CD14-positive monocyte (primary cell): ENCODE measurements around the gene ZNF263. TPM values are rescaled to one million over a fixed set of nuclear protein-coding genes. Genes with fewer than 3 reads are reported as not detected.
"Not testable (repeated sequence)": the region's sequence is repeated elsewhere in the genome, so short reads cannot be mapped to it uniquely, and the experiment has no call there.

ENCODE experiments used
- DNase-seq, 3 donors: peaks; one replicate each; pipeline ENCODE4 v3.0.0-alpha.2; 2011 to 2022
- H2AFZ ChIP-seq: 2 replicates; pipeline ENCODE4 v1.6.0; 2012; ENCODE audit warnings: mild to moderate bottlenecking, low read depth, low read length, inconsistent platforms; ENCODE audit not compliant: insufficient read depth, poor library complexity, severe bottlenecking
- H3K27ac ChIP-seq, 2 donors: 1 replicate in 1 of 2; 2 replicates in 1 of 2; pipeline ENCODE4 v1.5.1; 2012 to 2013; ENCODE audit warnings: low read length in 2 of 2, control low read depth in 1 of 2, inconsistent platforms in 1 of 2, low read depth in 1 of 2, mild to moderate bottlenecking in 1 of 2
- H3K27me3 ChIP-seq, 2 donors: one replicate each; pipeline versions ENCODE4 v1.6.0 to v1.6.1; 2011 to 2013; ENCODE audit warnings: low read length in 2 of 2; ENCODE audit not compliant: control insufficient read depth in 2 of 2, insufficient read depth in 2 of 2
- H3K36me3 ChIP-seq, 2 donors: replicated peaks in 1 of 2; 1 replicate in 1 of 2; 2 replicates in 1 of 2; pipeline versions ENCODE4 v1.5.1 to v1.6.1; 2012 to 2013; ENCODE audit warnings: low read length in 2 of 2, control low read depth in 1 of 2, inconsistent platforms in 1 of 2, mild to moderate bottlenecking in 1 of 2; ENCODE audit not compliant: insufficient read depth in 2 of 2, control insufficient read depth in 1 of 2
- H3K4me1 ChIP-seq, 2 donors: 1 replicate in 1 of 2; 2 replicates in 1 of 2; pipeline versions ENCODE4 v1.5.1 to v1.6.1; 2012 to 2013; ENCODE audit warnings: low read length in 2 of 2, control low read depth in 1 of 2, inconsistent platforms in 1 of 2, mild to moderate bottlenecking in 1 of 2, moderate library complexity in 1 of 2; ENCODE audit not compliant: insufficient read depth in 2 of 2, control insufficient read depth in 1 of 2
- H3K4me2 ChIP-seq: replicated peaks from 2 replicates; pipeline ENCODE3; 2012; ENCODE audit warnings: low read length, moderate library complexity, mild to moderate bottlenecking; ENCODE audit not compliant: poor library complexity, severe bottlenecking; ENCODE audit errors: extremely low read depth
- H3K4me3 ChIP-seq, 3 experiments: fragments of 200-600 bp in 1 of 3; sonication (generic) in 1 of 3; replicated peaks in 1 of 3; 1 replicate in 2 of 3; 2 replicates in 1 of 3; pipeline ENCODE4 v1.5.1; 2011 to 2013; ENCODE audit warnings: low read length in 3 of 3, mild to moderate bottlenecking in 3 of 3, control low read depth in 2 of 3, low read depth in 2 of 3, inconsistent platforms in 1 of 3, moderate library complexity in 1 of 3
- H3K79me2 ChIP-seq: 2 replicates; pipeline ENCODE4 v1.6.0; 2012; ENCODE audit warnings: mild to moderate bottlenecking, control low read depth, inconsistent platforms, low read length, moderate library complexity; ENCODE audit not compliant: insufficient read depth
- H3K9ac ChIP-seq: 2 replicates; pipeline ENCODE4 v1.6.0; 2017; ENCODE audit warnings: low read length, mild to moderate bottlenecking; ENCODE audit not compliant: insufficient read depth, poor library complexity, severe bottlenecking
- H3K9me3 ChIP-seq, 2 donors: replicated peaks in 1 of 2; 1 replicate in 1 of 2; 2 replicates in 1 of 2; pipeline versions ENCODE4 v1.5.1 to v1.6.1; 2012 to 2013; ENCODE audit warnings: low read length in 2 of 2, control low read depth in 1 of 2; ENCODE audit not compliant: control insufficient read depth in 1 of 2, insufficient read depth in 1 of 2
- H4K20me1 ChIP-seq: 2 replicates; pipeline ENCODE4 v1.6.0; 2012; ENCODE audit warnings: mild to moderate bottlenecking, low read length, control low read depth, moderate library complexity; ENCODE audit not compliant: insufficient read depth
- H3K27ac Mint-ChIP-seq, 7 donors: one replicate each; pipeline ENCODE4 v1.8.0; 2020; ENCODE audit warnings: mild to moderate bottlenecking in 7 of 7, mixed read lengths in 7 of 7, moderate library complexity in 6 of 7, inconsistent platforms in 2 of 7
- H3K27me3 Mint-ChIP-seq, 3 donors: one replicate each; pipeline ENCODE4 v1.8.0; 2021 to 2022; ENCODE audit warnings: low read depth in 3 of 3, mild to moderate bottlenecking in 3 of 3, mixed read lengths in 3 of 3, moderate library complexity in 3 of 3, inconsistent platforms in 1 of 3
- H3K36me3 Mint-ChIP-seq, 2 donors: one replicate each; pipeline ENCODE4 v1.8.0; 2020; ENCODE audit warnings: mixed read lengths in 2 of 2, inconsistent platforms in 1 of 2, mild to moderate bottlenecking in 1 of 2
- H3K4me1 Mint-ChIP-seq: one replicate; pipeline ENCODE4 v1.8.0; 2020; ENCODE audit warnings: mild to moderate bottlenecking, mixed read lengths
- H3K4me3 Mint-ChIP-seq, 2 donors: one replicate each; pipeline ENCODE4 v1.8.0; 2020; ENCODE audit warnings: mild to moderate bottlenecking in 2 of 2, mixed read lengths in 2 of 2, moderate library complexity in 1 of 2
- H3K9me3 Mint-ChIP-seq, 7 donors: one replicate each; pipeline ENCODE4 v1.8.0; 2020 to 2022; ENCODE audit warnings: mixed read lengths in 7 of 7, mild to moderate bottlenecking in 6 of 7, moderate library complexity in 6 of 7, inconsistent platforms in 2 of 7
- CTCF ChIP-seq: fragments of 200-600 bp; IDR thresholded peaks from one replicate; pipeline ENCODE4 v1.8.0; 2022; ENCODE audit warnings: antibody characterized with exemption, mild to moderate bottlenecking
- WGBS: methylation state at CpG from one replicate; pipeline ENCODE4 v1.1.5; 2013; ENCODE audit warnings: missing lambda C conversion rate; ENCODE audit not compliant: insufficient coverage; 5-methylcytosine and 5-hydroxymethylcytosine counted together
- intact Hi-C, 2 donors: fragments of 100-400 bp; cut with micrococcal nuclease; formaldehyde crosslinking; loops; one replicate each; pipeline versions ENCODE4 v1.15.0 to v1.15.1; 2023
- polyA plus RNA-seq, 3 donors: library from polyadenylated mRNA; depleted of rRNA in 1 of 3; unstranded in 2 of 3; stranded (reverse) in 1 of 3; fragments of 300-500 nt in 2 of 3; fragments of >200 nt in 1 of 3; fragmentation: Illumina TruSeq in 2 of 3; gene quantifications; 1 replicate in 2 of 3; 2 replicates in 1 of 3; pipeline ENCODE4 v1.2.3, GENCODE V29; 2012 to 2021

Gene ZNF263
- polyA plus RNA-seq, 3 donors = 11.5 to 21.5 (median 13.1) TPM

GRCh38 chr16:3268294-3268693 is 15.0 kb upstream of the ZNF263 start:
- Histone ChIP-seq H3K4me3 (no peak overlapping the region), H4K20me1 (peaks cover 39% of the 10 kb centered on the region), H3K36me3 (peaks cover 10 to 14% of the 10 kb centered on the region in 2 donors), H3K4me1 (peaks cover 20 to 24% of the 10 kb centered on the region in 2 donors), H3K27me3 (no peaks in the 10 kb centered on the region), H3K27ac (no peak overlapping the region), H3K9ac (no peak overlapping the region), H3K4me2 (no peak overlapping the region), H3K79me2 (peaks cover 44% of the 10 kb centered on the region), H2AFZ (no peak overlapping the region), H3K9me3 (peaks cover 12 to 45% of the 10 kb centered on the region in 2 donors)
- H3K27me3 Mint-ChIP-seq = peaks cover 0 to 6% (median 0%) of the 10 kb centered on the region in 3 donors
- no peak overlapping the region for H3K27ac Mint-ChIP-seq
- H3K4me3 Mint-ChIP-seq = no peak overlapping the region
- peaks cover 31% of the 10 kb centered on the region for H3K4me1 Mint-ChIP-seq
- intact Hi-C loops = loop anchor here in 1 of 2 donors (5.0 kb wide), 1 partner anchor 189 kb away; no protein-coding TSS in a partner anchor
- no peak for TF ChIP-seq CTCF
- peaks cover 6 to 62% (median 31%) of the 10 kb centered on the region in 7 donors for H3K9me3 Mint-ChIP-seq
- WGBS = 100% methylated on average over 1 of the region's 1 CpG
- DNase-seq = no peak
- peaks cover 26 to 44% of the 10 kb centered on the region in 2 donors for H3K36me3 Mint-ChIP-seq

DNA sequence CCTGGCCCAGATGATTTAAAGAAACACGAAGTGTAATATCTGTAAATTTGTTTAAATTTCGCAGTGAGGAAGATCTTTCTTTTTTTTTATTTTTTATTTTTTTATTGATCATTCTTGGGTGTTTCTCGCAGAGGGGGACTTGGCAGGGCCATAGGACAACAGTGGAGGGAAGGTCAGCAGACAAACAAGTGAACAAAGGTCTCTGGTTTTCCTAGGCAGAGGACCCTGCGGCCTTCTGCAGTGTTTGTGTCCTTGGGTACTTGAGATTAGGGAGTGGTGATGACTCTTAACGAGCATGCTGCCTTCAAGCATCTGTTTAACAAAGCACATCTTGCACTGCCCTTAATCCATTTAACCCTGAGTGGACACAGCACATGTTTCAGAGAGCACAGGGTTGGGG is 12.6 kb upstream of the ZNF263 start:
- DNase-seq, H3K9ac ChIP-seq, intact Hi-C loops, H2AFZ ChIP-seq, H3K4me2 ChIP-seq, H3K27me3 ChIP-seq, H3K27me3 Mint-ChIP-seq, H3K27ac ChIP-seq, H3K4me3 Mint-ChIP-seq, H3K27ac Mint-ChIP-seq, H3K4me1 ChIP-seq, H3K4me3 ChIP-seq: not testable (repeated sequence)
- H3K4me1 Mint-ChIP-seq = peaks cover 12% of the 10 kb centered on the region
- Histone ChIP-seq H3K9me3 (peaks cover 18 to 40% of the 10 kb centered on the region in 2 donors), H4K20me1 (peaks cover 42% of the 10 kb centered on the region), H3K79me2 (peaks cover 32% of the 10 kb centered on the region), H3K36me3 (peaks cover 10 to 12% of the 10 kb centered on the region in 2 donors)
- H3K9me3 Mint-ChIP-seq = peaks cover 9 to 66% (median 32%) of the 10 kb centered on the region in 7 donors
- WGBS = no CpG with 5 or more reads among the region's 5 CpGs
- H3K36me3 Mint-ChIP-seq = peaks cover 26 to 43% of the 10 kb centered on the region in 2 donors

DNA sequence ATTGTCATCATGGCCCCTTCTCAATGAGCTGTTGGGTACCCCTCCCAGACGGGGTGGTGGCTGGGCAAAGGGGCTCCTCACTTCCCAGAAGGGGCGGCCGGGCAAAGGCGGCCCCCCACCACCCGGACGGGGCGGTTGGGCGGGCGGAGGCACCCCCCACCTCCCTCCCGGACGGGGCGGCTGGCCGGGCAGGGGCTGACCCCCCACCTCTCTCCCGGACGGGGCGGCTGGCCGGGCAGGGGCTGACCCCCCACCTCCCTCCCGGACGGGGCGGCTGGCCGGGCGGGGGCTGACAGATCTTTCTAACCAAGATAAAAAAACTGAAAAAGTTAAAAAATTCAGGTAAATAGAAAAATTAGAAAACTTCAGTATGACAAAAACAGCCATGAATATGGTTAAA is 12.0 kb upstream of the ZNF263 start:
- no CpG with 5 or more reads among the region's 22 CpGs for WGBS
- H3K27me3 Mint-ChIP-seq = peaks cover 8 to 11% (median 8%) of the 10 kb centered on the region in 3 donors
- H3K27ac Mint-ChIP-seq, H3K4me2 ChIP-seq, H3K4me3 ChIP-seq, H3K27ac ChIP-seq, H3K4me1 ChIP-seq, H3K4me3 Mint-ChIP-seq, H3K36me3 ChIP-seq, H2AFZ ChIP-seq, H3K27me3 ChIP-seq, DNase-seq, intact Hi-C loops, H3K9ac ChIP-seq: not testable (repeated sequence)
- H3K9me3 Mint-ChIP-seq = peaks cover 9 to 69% (median 32%) of the 10 kb centered on the region in 7 donors
- peaks cover 11% of the 10 kb centered on the region for H3K4me1 Mint-ChIP-seq
- H3K79me2 ChIP-seq = peaks cover 26% of the 10 kb centered on the region
- peaks cover 38% of the 10 kb centered on the region for H4K20me1 ChIP-seq
- peaks cover 26 to 41% of the 10 kb centered on the region in 2 donors for H3K36me3 Mint-ChIP-seq
- peaks cover 18 to 37% of the 10 kb centered on the region in 2 donors for H3K9me3 ChIP-seq
